Vagina (tissue), 2 donors: ENCODE measurements around the gene KRTAP4-7. TPM values are rescaled to one million over a fixed set of nuclear protein-coding genes. Genes with fewer than 3 reads are reported as not detected.
"Not testable (repeated sequence)": the region's sequence is repeated elsewhere in the genome, so short reads cannot be mapped to it uniquely, and the experiment has no call there.

Experiments used
- DNase-seq, 2 donors: peaks; one replicate each; pipeline ENCODE4 v3.0.0-alpha.2; 2017; ENCODE audit errors: extremely low spot score in 2 of 2
- H3K27ac ChIP-seq: fragments of 200-600 bp; sonication (generic); one replicate; pipeline ENCODE4 v1.5.1; 2019
- H3K27me3 ChIP-seq: fragments of 200-600 bp; sonication (generic); one replicate; pipeline ENCODE4 v1.5.1; 2019
- H3K36me3 ChIP-seq, 2 donors: fragments of 200-600 bp; sonication (generic); one replicate each; pipeline ENCODE4 v1.5.1; 2017 to 2019
- H3K4me1 ChIP-seq: fragments of 200-600 bp; sonication (generic); one replicate; pipeline ENCODE4 v1.5.1; 2019
- H3K4me3 ChIP-seq, 2 donors: fragments of 200-600 bp; sonication (generic); 1 replicate in 1 of 2; 2 replicates in 1 of 2; pipeline ENCODE4 v1.5.1; 2016 to 2019
- H3K9me3 ChIP-seq: fragments of 200-600 bp; sonication (generic); one replicate; pipeline ENCODE4 v1.5.1; 2019
- CTCF ChIP-seq, 3 experiments: fragments of 450-650 bp in 2 of 3; fragments of 200-600 bp in 1 of 3; sonication (generic) in 1 of 3; IDR thresholded peaks; one replicate each; pipeline ENCODE4 v1.5.1; 2017 to 2019; ENCODE audit warnings: antibody characterized with exemption in 3 of 3, mild to moderate bottlenecking in 2 of 3, moderate library complexity in 2 of 3
- POLR2A ChIP-seq, 2 donors: fragments of 450-650 bp; IDR thresholded peaks; one replicate each; pipeline ENCODE4 v1.6.1; 2017; ENCODE audit warnings: antibody characterized with exemption in 2 of 2, mild to moderate bottlenecking in 2 of 2, moderate library complexity in 2 of 2
- POLR2AphosphoS5 ChIP-seq, 2 donors: sonication (generic); formaldehyde crosslinking; IDR thresholded peaks; one replicate each; pipeline ENCODE4 v1.9.0; 2017; ENCODE audit warnings: antibody characterized with exemption in 2 of 2, mild to moderate bottlenecking in 2 of 2, low read depth in 1 of 2; ENCODE audit not compliant: insufficient read depth in 1 of 2
- intact Hi-C: fragments of 100-400 bp; cut with DNase I; formaldehyde crosslinking; loops from one replicate; pipeline ENCODE4 v1.15.1; 2023
- total RNA-seq: library from RNA; depleted of rRNA; stranded (reverse); fragments of >200 nt; gene quantifications from one replicate; pipeline ENCODE4 v1.2.3, GENCODE V29; 2016

KRTAP4-7 gene
- total RNA-seq = not detected

GRCh38 chr17:41084100-41084856 lies at the start of gene KRTAP4-7:
Gene KRTAP4-7 (plus strand): TSS chr17:41084150. CDS start chr17:41084207, 57 bp downstream.
- intact Hi-C loops, H3K4me1 ChIP-seq, H3K9me3 ChIP-seq, H3K27me3 ChIP-seq, H3K36me3 ChIP-seq, H3K27ac ChIP-seq, H3K4me3 ChIP-seq, DNase-seq: not testable (repeated sequence)

GRCh38 chr17:41034346-41034935 lies 49.5 kb upstream of the KRTAP4-7 start, which contains the start of gene KRTAP1-3:
Gene KRTAP1-3 (minus strand): TSS chr17:41034874. CDS start chr17:41034821, 53 bp downstream.
- H3K27ac ChIP-seq, intact Hi-C loops, H3K36me3 ChIP-seq, H3K27me3 ChIP-seq, DNase-seq, H3K9me3 ChIP-seq, H3K4me1 ChIP-seq, H3K4me3 ChIP-seq: not testable (repeated sequence)

- Histone ChIP-seq H3K36me3 (no peaks in the 10 kb centered on the region), H3K9me3 (no peaks in the 10 kb centered on the region), H3K27ac (no peak overlapping the region), H3K4me1 (no peaks in the 10 kb centered on the region), H3K27me3 (no peaks in the 10 kb centered on the region), H3K4me3 (no peak overlapping the region)
- intact Hi-C loops = no loop called here
- TF ChIP-seq CTCF (IDR thresholded peaks at IDR 0.05) (no peak), POLR2AphosphoS5 (IDR thresholded peaks at IDR 0.05; ENCODE audit: insufficient read depth in 1 of 2, low read depth in 1 of 2) (no peak)
- DNase-seq = no peak
Observed at GRCh38 chr17:41037853-41038350, 46.0 kb upstream of the KRTAP4-7 start.

- intact Hi-C loops, H3K4me1 ChIP-seq, H3K27ac ChIP-seq, H3K36me3 ChIP-seq, DNase-seq, H3K27me3 ChIP-seq, H3K4me3 ChIP-seq, H3K9me3 ChIP-seq: not testable (repeated sequence)
- TF ChIP-seq POLR2AphosphoS5 (IDR thresholded peaks at IDR 0.05; ENCODE audit: insufficient read depth in 1 of 2, low read depth in 1 of 2) = peak in 1 of 2 donors; percentile 54
Observed at GRCh38 chr17:41040783-41041571, 43.0 kb upstream of the KRTAP4-7 start, which contains the start of gene KRTAP1-1. Gene KRTAP1-1 (minus strand): TSS chr17:41041450. CDS start chr17:41041397, 53 bp downstream.

GRCh38 chr17:41042953-41043352 lies 41.0 kb upstream of the KRTAP4-7 start:
- intact Hi-C loops = no loop called here
- Histone ChIP-seq H3K27me3 (no peaks in the 10 kb centered on the region), H3K36me3 (no peaks in the 10 kb centered on the region), H3K9me3 (no peaks in the 10 kb centered on the region), H3K4me1 (no peaks in the 10 kb centered on the region), H3K4me3 (no peak overlapping the region), H3K27ac (no peak overlapping the region)
- TF ChIP-seq POLR2AphosphoS5 (IDR thresholded peaks at IDR 0.05; ENCODE audit: insufficient read depth in 1 of 2, low read depth in 1 of 2) = no peak
- no peak for TF ChIP-seq CTCF (IDR thresholded peaks at IDR 0.05)
- no peak for TF ChIP-seq POLR2A (IDR thresholded peaks at IDR 0.05)
- DNase-seq = no peak

- DNase-seq, intact Hi-C loops, H3K4me1 ChIP-seq, H3K4me3 ChIP-seq, H3K27ac ChIP-seq, H3K27me3 ChIP-seq, H3K36me3 ChIP-seq, H3K9me3 ChIP-seq: not testable (repeated sequence)
Observed at GRCh38 chr17:41046735-41047465, 37.0 kb upstream of the KRTAP4-7 start, which contains the start of gene KRTAP2-1. Gene KRTAP2-1 (minus strand): TSS chr17:41047316. CDS start chr17:41047267, 49 bp downstream.
